ENCODE results near the gene TNS1. TPM values are rescaled to one million over a fixed set of nuclear protein-coding genes. Genes with fewer than 3 reads are reported as not detected.

TNS1 gene
- total RNA-seq, 1 experiment from 2014 or later = 4.5 TPM

GRCh38 chr2:217954051-217954450 is 48.7 kb downstream of the TNS1 start:
- Mint-ChIP-seq H3K36me3 (no peaks in the 10 kb centered on the region), H3K27me3 (ENCODE audit: low read depth) (no peaks in the 10 kb centered on the region), H3K9me3 (no peaks in the 10 kb centered on the region), H3K4me3 (no peak overlapping the region), H3K27ac (no peak overlapping the region), H3K4me1 (peaks cover 17% of the 10 kb centered on the region)
- ATAC-seq = no peak
- ChIA-PET POLR2A (interaction anchor here (0.7 kb wide), 1 partner anchor 16 kb away, joined by 3 read pairs; no protein-coding TSS in a partner anchor), CTCF (interaction anchor here (1.0 to 1.3 kb wide), 2 partner anchors 40 to 168 kb away, joined by 3 to 4 read pairs; no protein-coding TSS in a partner anchor)
- no peak for DNase-seq (ENCODE audit: low spot score)
- TF ChIP-seq OVOL2 (CRISPR knock-in tag; IDR thresholded peaks at IDR 0.05; ENCODE audit: borderline replicate concordance) (no peak), ZNF219 (CRISPR knock-in tag; IDR thresholded peaks at IDR 0.05; ENCODE audit: borderline replicate concordance) (no peak), CREM (CRISPR knock-in tag; IDR thresholded peaks at IDR 0.05) (no peak), ATF2 (CRISPR knock-in tag; IDR thresholded peaks at IDR 0.05; ENCODE audit: borderline replicate concordance, low read depth) (no peak), CDX4 (CRISPR knock-in tag; IDR thresholded peaks at IDR 0.05; ENCODE audit: borderline replicate concordance) (no peak), MXD4 (CRISPR knock-in tag; IDR thresholded peaks at IDR 0.05; ENCODE audit: borderline replicate concordance) (no peak), ZNF121 (CRISPR knock-in tag; IDR thresholded peaks at IDR 0.05) (no peak), NR2C2 (CRISPR knock-in tag; IDR thresholded peaks at IDR 0.05) (no peak), TCF7 (CRISPR knock-in tag; IDR thresholded peaks at IDR 0.05; ENCODE audit: low read depth) (no peak), RELA (CRISPR knock-in tag; IDR thresholded peaks at IDR 0.05; ENCODE audit: borderline replicate concordance) (no peak), FOXK1 (CRISPR knock-in tag; IDR thresholded peaks at IDR 0.05) (no peak), ZNF512 (CRISPR knock-in tag; IDR thresholded peaks at IDR 0.05; ENCODE audit: borderline replicate concordance) (no peak), ATF6 (CRISPR knock-in tag; IDR thresholded peaks at IDR 0.05) (no peak), TEAD4 (CRISPR knock-in tag; IDR thresholded peaks at IDR 0.05) (no peak)

- H3K36me3 Mint-ChIP-seq = no peaks in the 10 kb centered on the region
- POLR2A ChIA-PET = no interaction called here
- ATAC-seq (no peak), DNase-seq (ENCODE audit: low spot score) (no peak)
- CTCF ChIA-PET = interaction anchor here (1.3 kb wide), 1 partner anchor 168 kb away, joined by 3 read pairs; no protein-coding TSS in a partner anchor
- no peak overlapping the region for H3K4me3 Mint-ChIP-seq
- H3K4me1 Mint-ChIP-seq = peaks cover 19% of the 10 kb centered on the region
- no peaks in the 10 kb centered on the region for H3K9me3 Mint-ChIP-seq
- no peak overlapping the region for H3K27ac Mint-ChIP-seq
- H3K27me3 Mint-ChIP-seq (ENCODE audit: low read depth) = no peaks in the 10 kb centered on the region
- no peak for TF ChIP-seq ATF6 (CRISPR knock-in tag; IDR thresholded peaks at IDR 0.05)
- no peak for TF ChIP-seq CREM (CRISPR knock-in tag; IDR thresholded peaks at IDR 0.05)
- no peak for TF ChIP-seq MXD4 (CRISPR knock-in tag; IDR thresholded peaks at IDR 0.05; ENCODE audit: borderline replicate concordance)
- TF ChIP-seq ARID4B (CRISPR knock-in tag; IDR thresholded peaks at IDR 0.05; ENCODE audit: borderline replicate concordance) = no peak
- no peak for TF ChIP-seq CDX4 (CRISPR knock-in tag; IDR thresholded peaks at IDR 0.05; ENCODE audit: borderline replicate concordance)
- no peak for TF ChIP-seq E2F1 (CRISPR knock-in tag; IDR thresholded peaks at IDR 0.05)
- no peak for TF ChIP-seq ETV6 (CRISPR knock-in tag; IDR thresholded peaks at IDR 0.05)
- no peak for TF ChIP-seq SMAD4 (CRISPR knock-in tag; IDR thresholded peaks at IDR 0.05)
- no peak for TF ChIP-seq JAZF1 (CRISPR knock-in tag; IDR thresholded peaks at IDR 0.05)
- no peak for TF ChIP-seq MAX (CRISPR knock-in tag; IDR thresholded peaks at IDR 0.05)
These were observed 49.3 kb downstream of the TNS1 start for GRCh38 chr2:217953531-217953932.

Measured in WTC11 (cell line).